RWPE2 (cell line): ENCODE measurements around the gene DPF3.

ENCODE experiments used
- ATAC-seq: fragments of 200-7000 bp; cut with Tn5 transposase; 3 replicates; pipeline ENCODE4 v1.9.1; 2021; ENCODE audit warnings: low read depth
- DNase-seq: peaks from one replicate; pipeline ENCODE4 v3.0.0-alpha.2; 2020; ENCODE audit warnings: low spot score
- H3K27ac ChIP-seq: fragments of 450-650 bp; 2 replicates; pipeline ENCODE4 v1.5.1; 2017; ENCODE audit warnings: mild to moderate bottlenecking; ENCODE audit not compliant: poor library complexity, severe bottlenecking
- H3K27me3 ChIP-seq: fragments of 250-450 bp; sonication (Bioruptor Pico); 2 replicates; pipeline ENCODE4 v1.5.1; 2021; ENCODE audit warnings: mild to moderate bottlenecking, moderate library complexity; ENCODE audit not compliant: insufficient read depth, poor library complexity, severe bottlenecking
- H3K36me3 ChIP-seq: fragments of 250-450 bp; sonication (Bioruptor Pico); 2 replicates; pipeline ENCODE4 v1.5.1; 2020; ENCODE audit warnings: low read depth, mild to moderate bottlenecking, moderate library complexity
- H3K4me1 ChIP-seq: fragments of 250-450 bp; sonication (Bioruptor Pico); 2 replicates; pipeline ENCODE4 v1.5.1; 2021; ENCODE audit warnings: mild to moderate bottlenecking, moderate library complexity; ENCODE audit not compliant: insufficient read depth, poor library complexity, severe bottlenecking
- H3K4me3 ChIP-seq: fragments of 250-450 bp; sonication (Bioruptor Pico); 2 replicates; pipeline ENCODE4 v1.5.1; 2021; ENCODE audit warnings: mild to moderate bottlenecking, moderate library complexity; ENCODE audit not compliant: severe bottlenecking
- H3K9me3 ChIP-seq: fragments of 250-450 bp; sonication (Bioruptor Pico); 2 replicates; pipeline ENCODE4 v1.5.1; 2021; ENCODE audit warnings: mild to moderate bottlenecking, moderate library complexity; ENCODE audit not compliant: severe bottlenecking
- CTCF ChIP-seq: fragments of 450-650 bp; IDR thresholded peaks from one replicate; pipeline ENCODE4 v1.5.1; 2017; ENCODE audit warnings: mild to moderate bottlenecking, moderate library complexity; ENCODE audit not compliant: poor library complexity, severe bottlenecking

Gene DPF3

GRCh38 chr14:72869407-72870329, 24.2 kb downstream of the DPF3 start:
- no peak for ATAC-seq
- Histone ChIP-seq H3K4me1 (no peaks in the 10 kb centered on the region), H3K36me3 (no peaks in the 10 kb centered on the region), H3K27me3 (no peaks in the 10 kb centered on the region), H3K9me3 (no peaks in the 10 kb centered on the region), H3K4me3 (no peak overlapping the region), H3K27ac (no peak overlapping the region)
- TF ChIP-seq CTCF, result no peak
- DNase-seq, result no peak

GRCh38 chr14:72868500-72868899, 25.4 kb downstream of the DPF3 start:
- no peak for ATAC-seq

GRCh38 chr14:72864712-72865365, 29.1 kb downstream of the DPF3 start:
- no peak for ATAC-seq
- Histone ChIP-seq H3K27ac (no peak overlapping the region), H3K4me3 (no peak overlapping the region)

More at GRCh38 chr14:72868500-72868899, 25.4 kb downstream of the DPF3 start:
- Histone ChIP-seq H3K27ac (no peak overlapping the region), H3K27me3 (no peaks in the 10 kb centered on the region), H3K36me3 (no peaks in the 10 kb centered on the region), H3K9me3 (no peaks in the 10 kb centered on the region), H3K4me1 (no peaks in the 10 kb centered on the region), H3K4me3 (no peak overlapping the region)
- no peak for DNase-seq
- no peak for TF ChIP-seq CTCF

GRCh38 chr14:72863216-72864006, 30.5 kb downstream of the DPF3 start:
- no peak for DNase-seq

More at GRCh38 chr14:72864712-72865365, 29.1 kb downstream of the DPF3 start:
- no peak for DNase-seq
- Histone ChIP-seq H3K9me3 (no peaks in the 10 kb centered on the region), H3K27me3 (peaks cover 12% of the 10 kb centered on the region), H3K4me1 (no peaks in the 10 kb centered on the region), H3K36me3 (no peaks in the 10 kb centered on the region)
- no peak for TF ChIP-seq CTCF

More at GRCh38 chr14:72863216-72864006, 30.5 kb downstream of the DPF3 start:
- Histone ChIP-seq H3K4me3 (no peak overlapping the region), H3K36me3 (no peaks in the 10 kb centered on the region), H3K9me3 (no peaks in the 10 kb centered on the region), H3K27me3 (peaks cover 12% of the 10 kb centered on the region), H3K27ac (no peak overlapping the region), H3K4me1 (no peaks in the 10 kb centered on the region)
- no peak for ATAC-seq
- TF ChIP-seq CTCF, result no peak
